ENCODE results near the gene CLEC4G. TPM values are rescaled to one million over a fixed set of nuclear protein-coding genes. Genes with fewer than 3 reads are reported as not detected.

The CLEC4G gene
- total and polyA plus RNA-seq, 9 donors = 0.27 to 1.4 (median 0.46) TPM; not detected in 1

DNA sequence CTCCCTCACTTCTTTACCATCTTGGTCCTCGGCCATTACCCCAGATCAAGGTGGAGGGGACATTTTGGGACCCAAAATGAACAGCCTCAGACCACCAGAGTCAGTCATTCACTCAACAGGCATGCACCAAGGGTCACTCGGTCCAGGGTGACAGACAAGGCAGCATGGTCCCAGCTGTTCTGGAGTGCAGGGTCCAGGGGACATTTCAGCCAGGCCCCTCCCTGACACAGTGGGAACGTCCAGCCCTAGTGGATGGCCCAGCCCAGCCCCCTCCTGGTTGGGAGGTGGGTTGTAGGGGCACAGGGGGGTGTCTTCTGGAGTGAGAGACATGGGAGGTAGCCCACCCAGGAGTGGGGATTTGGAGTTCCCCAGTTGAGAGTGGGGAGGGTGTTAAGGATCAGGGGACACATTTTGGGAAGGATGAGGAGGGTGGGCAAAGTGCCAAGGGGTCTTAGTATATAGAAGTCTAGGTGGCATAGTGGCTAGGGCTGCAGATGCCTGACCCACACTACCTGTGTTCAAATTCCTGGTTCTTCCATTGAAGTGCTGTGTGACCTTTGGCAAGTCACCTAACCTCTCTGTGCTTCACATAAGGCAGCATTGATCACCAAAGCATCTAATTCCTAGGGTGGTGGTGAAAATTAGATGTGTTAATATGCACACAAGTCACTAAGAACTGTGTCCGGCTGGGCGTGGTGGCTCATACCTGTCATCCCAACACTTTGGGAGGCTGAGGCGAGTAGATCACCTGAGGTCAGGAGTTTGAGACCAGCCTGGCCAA lies 27.4 kb downstream of the CLEC4G start:
- WGBS, 3 donors = 68 to 71% (median 69%) methylated on average over 6 of the region's 6 CpGs
- TF ChIP-seq EP300 (IDR thresholded peaks at IDR 0.05) (no peak), POLR2A (IDR thresholded peaks at IDR 0.05) (no peak)
- TF ChIP-seq, protein P1, sequence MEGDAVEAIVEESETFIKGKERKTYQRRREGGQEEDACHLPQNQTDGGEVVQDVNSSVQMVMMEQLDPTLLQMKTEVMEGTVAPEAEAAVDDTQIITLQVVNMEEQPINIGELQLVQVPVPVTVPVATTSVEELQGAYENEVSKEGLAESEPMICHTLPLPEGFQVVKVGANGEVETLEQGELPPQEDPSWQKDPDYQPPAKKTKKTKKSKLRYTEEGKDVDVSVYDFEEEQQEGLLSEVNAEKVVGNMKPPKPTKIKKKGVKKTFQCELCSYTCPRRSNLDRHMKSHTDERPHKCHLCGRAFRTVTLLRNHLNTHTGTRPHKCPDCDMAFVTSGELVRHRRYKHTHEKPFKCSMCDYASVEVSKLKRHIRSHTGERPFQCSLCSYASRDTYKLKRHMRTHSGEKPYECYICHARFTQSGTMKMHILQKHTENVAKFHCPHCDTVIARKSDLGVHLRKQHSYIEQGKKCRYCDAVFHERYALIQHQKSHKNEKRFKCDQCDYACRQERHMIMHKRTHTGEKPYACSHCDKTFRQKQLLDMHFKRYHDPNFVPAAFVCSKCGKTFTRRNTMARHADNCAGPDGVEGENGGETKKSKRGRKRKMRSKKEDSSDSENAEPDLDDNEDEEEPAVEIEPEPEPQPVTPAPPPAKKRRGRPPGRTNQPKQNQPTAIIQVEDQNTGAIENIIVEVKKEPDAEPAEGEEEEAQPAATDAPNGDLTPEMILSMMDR (IDR thresholded peaks at IDR 0.05) = no peak
- Histone ChIP-seq H3K4me3 (no peak overlapping the region), H3K27me3 (no peaks in the 10 kb centered on the region), H3K4me1 (ENCODE audit: insufficient read depth) (no peaks in the 10 kb centered on the region), H3K9me3 (no peaks in the 10 kb centered on the region), H3K27ac (no peak overlapping the region), H3K36me3 (no peaks in the 10 kb centered on the region)
- DNase-seq = no peak
- intact Hi-C loops (cut with DNase I) = no loop called here

DNA sequence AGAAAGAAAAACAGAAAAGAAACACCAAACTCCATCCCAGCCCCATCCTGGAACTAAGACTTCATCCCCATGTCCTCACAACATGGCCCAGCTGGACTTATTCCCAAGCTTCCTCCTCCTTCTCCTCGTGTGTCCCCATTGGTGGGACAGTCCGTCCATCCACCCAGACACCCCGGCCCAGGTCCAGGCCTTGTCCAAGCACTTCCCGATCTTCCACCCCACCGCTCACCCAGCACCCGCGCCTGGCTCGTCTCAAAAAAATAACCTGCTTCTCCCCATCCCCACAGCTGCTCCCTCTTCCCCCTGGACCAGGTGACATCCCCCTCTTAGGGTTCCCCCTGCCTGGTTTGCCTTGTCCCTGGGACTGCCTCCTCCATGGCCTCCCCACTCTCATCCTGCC lies 28.6 kb downstream of the CLEC4G start:
- 65 to 70% (median 69%) methylated on average over 8 of the region's 8 CpGs for WGBS, 3 donors
- DNase-seq = no peak
- intact Hi-C loops (cut with DNase I) = no loop called here
- Histone ChIP-seq H3K36me3 (no peaks in the 10 kb centered on the region), H3K9me3 (no peaks in the 10 kb centered on the region), H3K27ac (no peak overlapping the region), H3K27me3 (no peaks in the 10 kb centered on the region), H3K4me1 (ENCODE audit: insufficient read depth) (no peaks in the 10 kb centered on the region), H3K4me3 (no peak overlapping the region)
- no peak for TF ChIP-seq POLR2A (IDR thresholded peaks at IDR 0.05)
- no peak for TF ChIP-seq EP300 (IDR thresholded peaks at IDR 0.05)
- TF ChIP-seq, protein P1 (IDR thresholded peaks at IDR 0.05) = no peak

DNA sequence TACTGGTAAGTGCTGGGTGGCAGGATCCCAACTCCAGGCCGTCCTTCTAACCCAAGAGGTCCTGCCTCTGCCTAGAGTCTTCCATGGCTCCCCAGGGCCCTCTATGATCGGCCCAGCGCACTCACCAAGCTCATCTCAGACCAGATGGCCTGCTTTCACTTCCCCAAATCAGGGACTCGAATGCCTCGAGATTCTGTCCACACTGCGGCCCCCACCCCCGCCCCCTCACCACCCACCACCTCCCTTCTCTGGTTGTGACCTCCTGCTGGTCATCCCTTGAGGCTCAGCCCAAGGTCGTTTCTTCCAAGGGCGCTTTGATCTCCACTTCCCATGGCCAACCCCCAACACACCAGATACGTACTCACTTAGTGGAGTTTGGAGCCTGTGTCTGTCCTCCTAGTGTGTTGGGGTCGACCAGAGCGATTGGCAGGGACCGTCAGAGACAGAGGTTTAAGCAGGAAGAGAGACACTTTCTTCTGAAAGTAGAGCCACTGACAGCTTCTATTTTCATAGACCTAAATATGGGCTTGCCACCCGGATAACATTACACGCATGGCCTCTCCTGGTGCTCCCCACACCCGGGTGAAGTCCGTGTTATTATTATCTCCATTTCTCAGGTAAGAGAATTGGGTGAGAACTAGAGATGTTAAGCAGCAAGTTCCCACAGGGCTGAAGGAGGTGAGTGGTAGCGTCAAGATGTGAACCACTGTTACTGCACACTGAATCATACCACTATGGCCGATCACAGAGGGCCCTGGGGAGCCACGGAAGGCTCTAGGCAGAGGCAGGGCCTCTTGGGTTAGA lies 30.1 kb downstream of the CLEC4G start, which contains the start of gene FCER2:
Gene FCER2, minus strand, starts transcription at position 478 of the 804 bp plus-strand sequence. CDS start 2,371 bp downstream, outside the sequence.
- DNase-seq = no peak
- TF ChIP-seq POLR2A (IDR thresholded peaks at IDR 0.05) (no peak), EP300 (IDR thresholded peaks at IDR 0.05) (no peak)
- TF ChIP-seq, protein P1 (IDR thresholded peaks at IDR 0.05) = no peak
- 30 to 55% (median 34%) methylated on average over 20 of the region's 20 CpGs for WGBS, 3 donors
- Histone ChIP-seq H3K36me3 (no peaks in the 10 kb centered on the region), H3K27me3 (no peaks in the 10 kb centered on the region), H3K27ac (no peak within 1 kb of the TSS), H3K4me3 (no peak within 1 kb of the TSS), H3K4me1 (ENCODE audit: insufficient read depth) (no peaks in the 10 kb centered on the region), H3K9me3 (no peaks in the 10 kb centered on the region)
- intact Hi-C loops (cut with DNase I) = no loop called here

DNA sequence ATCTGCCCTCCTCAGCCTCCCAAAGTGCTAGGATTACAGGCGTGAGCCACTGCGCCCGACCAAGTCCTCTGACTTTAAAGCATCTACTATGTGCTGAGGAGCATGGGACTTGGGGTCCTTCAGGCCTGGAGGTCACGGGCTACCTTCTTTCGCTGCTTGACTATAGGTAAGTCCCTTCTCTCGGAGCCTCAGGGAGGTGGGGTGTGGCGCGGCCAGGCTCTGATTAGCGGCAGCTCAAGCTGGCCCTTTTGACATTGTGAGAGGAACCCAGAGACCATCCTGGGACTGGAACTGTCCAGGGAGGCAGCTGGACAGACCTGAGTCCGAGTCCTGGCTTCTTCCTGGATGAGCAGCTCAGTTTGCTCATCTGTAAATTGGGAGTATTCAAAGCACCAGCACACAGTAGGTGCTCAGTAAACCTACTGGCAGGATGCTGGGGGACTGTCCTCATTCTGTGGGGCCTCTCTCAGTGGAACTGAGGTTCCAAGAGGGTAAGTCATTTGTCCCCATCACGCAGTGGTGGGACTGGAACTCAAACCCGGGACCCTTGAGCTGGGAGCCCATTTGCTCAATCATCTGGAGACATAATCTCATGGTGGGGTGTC lies 30.8 kb downstream of the CLEC4G start:
- DNase-seq = no peak
- H3K27me3 ChIP-seq = no peaks in the 10 kb centered on the region

More for the DNA sequence above, 30.8 kb downstream of the CLEC4G start:
- TF ChIP-seq EP300 (IDR thresholded peaks at IDR 0.05) (no peak), POLR2A (IDR thresholded peaks at IDR 0.05) (no peak)
- TF ChIP-seq, protein P1 (IDR thresholded peaks at IDR 0.05) = no peak
- no peak overlapping the region for H3K27ac ChIP-seq
- no peak overlapping the region for H3K4me3 ChIP-seq
- H3K4me1 ChIP-seq (ENCODE audit: insufficient read depth) = no peaks in the 10 kb centered on the region
- no peaks in the 10 kb centered on the region for H3K9me3 ChIP-seq
- intact Hi-C loops (cut with DNase I) = no loop called here
- WGBS, 3 donors = 87 to 90% (median 87%) methylated on average over 12 of the region's 12 CpGs
- no peaks in the 10 kb centered on the region for H3K36me3 ChIP-seq
